ENCODE measurements around the gene SCLT1. TPM values are rescaled to one million over a fixed set of nuclear protein-coding genes. Genes with fewer than 3 reads are reported as not detected.

The SCLT1 gene
- polyA plus RNA-seq, 3 donors: 14.8 to 20.1 (median 17.9) TPM

DNA sequence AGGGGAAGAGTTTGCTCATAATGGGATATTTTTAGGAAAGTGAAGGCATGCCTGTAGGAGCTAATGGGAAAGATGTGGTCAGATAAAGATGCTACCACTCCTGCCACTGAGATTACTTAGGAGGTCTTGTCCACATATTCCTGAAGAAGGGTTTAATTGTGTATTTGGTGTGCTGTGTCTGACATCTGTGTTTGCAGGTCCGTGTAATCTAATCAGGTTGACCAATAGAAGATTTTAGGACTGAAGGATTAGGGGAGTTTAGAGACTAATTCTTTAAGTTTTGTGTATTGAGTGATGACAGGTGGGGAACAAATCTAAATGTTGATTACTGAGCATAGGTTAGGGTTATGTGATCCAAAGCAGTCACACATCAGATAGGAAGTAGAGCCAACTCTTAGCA, 226.6 kb downstream of the SCLT1 start:
- H3K4me1 ChIP-seq (ENCODE audit: control insufficient read depth in 1 of 2, insufficient read depth in 2 of 2, low read length in 2 of 2): peaks cover 18 to 25% of the 10 kb centered on the region in 2 donors
- no peak for DNase-seq
- H3K4me3 Mint-ChIP-seq: no peak overlapping the region
- TF ChIP-seq, protein P1, sequence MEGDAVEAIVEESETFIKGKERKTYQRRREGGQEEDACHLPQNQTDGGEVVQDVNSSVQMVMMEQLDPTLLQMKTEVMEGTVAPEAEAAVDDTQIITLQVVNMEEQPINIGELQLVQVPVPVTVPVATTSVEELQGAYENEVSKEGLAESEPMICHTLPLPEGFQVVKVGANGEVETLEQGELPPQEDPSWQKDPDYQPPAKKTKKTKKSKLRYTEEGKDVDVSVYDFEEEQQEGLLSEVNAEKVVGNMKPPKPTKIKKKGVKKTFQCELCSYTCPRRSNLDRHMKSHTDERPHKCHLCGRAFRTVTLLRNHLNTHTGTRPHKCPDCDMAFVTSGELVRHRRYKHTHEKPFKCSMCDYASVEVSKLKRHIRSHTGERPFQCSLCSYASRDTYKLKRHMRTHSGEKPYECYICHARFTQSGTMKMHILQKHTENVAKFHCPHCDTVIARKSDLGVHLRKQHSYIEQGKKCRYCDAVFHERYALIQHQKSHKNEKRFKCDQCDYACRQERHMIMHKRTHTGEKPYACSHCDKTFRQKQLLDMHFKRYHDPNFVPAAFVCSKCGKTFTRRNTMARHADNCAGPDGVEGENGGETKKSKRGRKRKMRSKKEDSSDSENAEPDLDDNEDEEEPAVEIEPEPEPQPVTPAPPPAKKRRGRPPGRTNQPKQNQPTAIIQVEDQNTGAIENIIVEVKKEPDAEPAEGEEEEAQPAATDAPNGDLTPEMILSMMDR (IDR thresholded peaks at IDR 0.05): no peak
- H3K27me3 ChIP-seq (ENCODE audit: control insufficient read depth in 2 of 2, insufficient read depth in 2 of 2, low read length in 2 of 2): no peaks in the 10 kb centered on the region
- H3K4me2 ChIP-seq (replicated peaks; ENCODE audit: extremely low read depth, low read length, poor library complexity, severe bottlenecking): no peak overlapping the region
- H4K20me1 ChIP-seq (ENCODE audit: insufficient read depth, low read length): peaks cover 3% of the 10 kb centered on the region
- H3K9ac ChIP-seq (ENCODE audit: insufficient read depth, low read length, poor library complexity, severe bottlenecking): no peak overlapping the region
- peaks cover 5% of the 10 kb centered on the region for H3K79me2 ChIP-seq (ENCODE audit: insufficient read depth, low read length)
- H3K9me3 Mint-ChIP-seq: no peaks in the 10 kb centered on the region
- intact Hi-C loops (cut with micrococcal nuclease): loop anchor here in 1 of 2 donors (10.0 kb wide), 1 partner anchor 412 kb away; no protein-coding TSS in a partner anchor
- H3K9me3 ChIP-seq (replicated peaks in 1 of 2; ENCODE audit: control insufficient read depth in 1 of 2, insufficient read depth in 1 of 2, low read length in 2 of 2): no peaks in the 10 kb centered on the region
- peaks cover 28% of the 10 kb centered on the region for H3K4me1 Mint-ChIP-seq
- peak overlapping the region in 1 of 7 donors; percentile 10 for H3K27ac Mint-ChIP-seq
- peaks cover 0 to 2% (median 0%) of the 10 kb centered on the region in 3 donors for H3K27me3 Mint-ChIP-seq (ENCODE audit: low read depth in 3 of 3)
- H3K4me3 ChIP-seq (replicated peaks in 1 of 3; ENCODE audit: low read depth in 2 of 3, low read length in 3 of 3): no peak overlapping the region
- H3K36me3 Mint-ChIP-seq: peaks cover 61 to 72% of the 10 kb centered on the region in 2 donors
- no peak overlapping the region for H2AFZ ChIP-seq (ENCODE audit: insufficient read depth, low read depth, low read length, poor library complexity, severe bottlenecking)
- WGBS (ENCODE audit: insufficient coverage): 100% methylated on average over 1 of the region's 1 CpG
- H3K36me3 ChIP-seq (replicated peaks in 1 of 2; ENCODE audit: control insufficient read depth in 1 of 2, insufficient read depth in 2 of 2, low read length in 2 of 2): peaks cover 16 to 74% of the 10 kb centered on the region in 2 donors
- peak overlapping the region in 1 of 2 donors; percentile 25 for H3K27ac ChIP-seq (ENCODE audit: low read depth in 1 of 2, low read length in 2 of 2)

DNA sequence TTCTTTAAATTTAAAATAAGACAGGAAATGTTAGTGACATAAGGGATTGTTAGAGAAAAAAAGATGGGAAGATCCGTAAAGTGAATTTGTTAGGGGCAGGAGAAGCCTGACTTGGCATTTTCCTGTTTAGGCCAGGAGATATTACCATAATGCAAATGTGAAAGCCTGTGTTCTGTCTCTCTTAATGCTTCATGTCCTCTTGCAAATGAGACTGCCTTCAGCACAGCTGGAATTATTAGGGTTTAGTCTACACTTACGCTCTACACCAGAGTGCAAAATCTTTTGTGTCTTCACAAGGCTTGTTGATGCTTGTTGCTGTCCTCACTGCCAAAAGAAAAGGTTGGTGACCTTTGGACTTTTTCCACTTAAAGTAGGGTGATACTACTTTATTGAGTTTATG, 227.1 kb downstream of the SCLT1 start:
- 100% methylated on average over 1 of the region's 2 CpGs for WGBS (ENCODE audit: insufficient coverage)
- Histone ChIP-seq H3K4me1 (ENCODE audit: control insufficient read depth in 1 of 2, insufficient read depth in 2 of 2, low read length in 2 of 2) (peaks cover 22 to 29% of the 10 kb centered on the region in 2 donors), H3K4me2 (replicated peaks; ENCODE audit: extremely low read depth, low read length, poor library complexity, severe bottlenecking) (no peak overlapping the region), H3K4me3 (replicated peaks in 1 of 3; ENCODE audit: low read depth in 2 of 3, low read length in 3 of 3) (no peak overlapping the region), H3K36me3 (replicated peaks in 1 of 2; ENCODE audit: control insufficient read depth in 1 of 2, insufficient read depth in 2 of 2, low read length in 2 of 2) (peaks cover 12 to 74% of the 10 kb centered on the region in 2 donors), H3K9me3 (replicated peaks in 1 of 2; ENCODE audit: control insufficient read depth in 1 of 2, insufficient read depth in 1 of 2, low read length in 2 of 2) (no peaks in the 10 kb centered on the region), H4K20me1 (ENCODE audit: insufficient read depth, low read length) (peaks cover 3% of the 10 kb centered on the region), H3K27me3 (ENCODE audit: control insufficient read depth in 2 of 2, insufficient read depth in 2 of 2, low read length in 2 of 2) (no peaks in the 10 kb centered on the region), H3K27ac (ENCODE audit: low read depth in 1 of 2, low read length in 2 of 2) (peak overlapping the region in 1 of 2 donors; percentile 25), H3K9ac (ENCODE audit: insufficient read depth, low read length, poor library complexity, severe bottlenecking) (no peak overlapping the region), H2AFZ (ENCODE audit: insufficient read depth, low read depth, low read length, poor library complexity, severe bottlenecking) (no peak overlapping the region), H3K79me2 (ENCODE audit: insufficient read depth, low read length) (peaks cover 5% of the 10 kb centered on the region)
- TF ChIP-seq, protein P1 (IDR thresholded peaks at IDR 0.05): no peak
- Mint-ChIP-seq H3K27ac (peak overlapping the region in 1 of 7 donors; percentile 68), H3K4me1 (peaks cover 31% of the 10 kb centered on the region), H3K36me3 (peaks cover 59 to 72% of the 10 kb centered on the region in 2 donors), H3K27me3 (ENCODE audit: low read depth in 3 of 3) (peaks cover 0 to 2% (median 0%) of the 10 kb centered on the region in 3 donors), H3K4me3 (no peak overlapping the region), H3K9me3 (no peaks in the 10 kb centered on the region)
- DNase-seq: no peak
- intact Hi-C loops (cut with micrococcal nuclease): loop anchor here in 1 of 2 donors (10.0 kb wide), 1 partner anchor 411 kb away; no protein-coding TSS in a partner anchor
